Heart right ventricle (tissue), 16 donors: Measurements from ENCODE around the gene MAST2. TPM values are rescaled to one million over a fixed set of nuclear protein-coding genes. Genes with fewer than 3 reads are reported as not detected.
A peak's percentile ranks its signal among the peaks of the same experiment; 100 is the strongest.

ENCODE experiments used
- ATAC-seq, 8 donors: fragments of 200-7000 bp; cut with Tn5 transposase; one replicate each; pipeline ENCODE4 v1.9.1; 2020; ENCODE audit warnings: mild to moderate bottlenecking in 8 of 8, moderate library complexity in 8 of 8, moderate number of reproducible peaks in 1 of 8
- DNase-seq, 2 donors: peaks; one replicate each; pipeline ENCODE4 v3.0.0-alpha.2; 2020
- H3K27ac ChIP-seq, 10 donors: fragments of 200-600 bp; sonication (generic) in 2 of 10; one replicate each; pipeline versions ENCODE4 v1.5.0 to v1.8.0; 2020 to 2022; ENCODE audit warnings: mild to moderate bottlenecking in 3 of 10
- H3K27me3 ChIP-seq, 7 donors: fragments of 200-600 bp; one replicate each; pipeline ENCODE4 v1.8.0; 2021 to 2022; ENCODE audit warnings: mild to moderate bottlenecking in 2 of 7
- H3K36me3 ChIP-seq, 9 donors: fragments of 200-600 bp; sonication (generic) in 1 of 9; one replicate each; pipeline versions ENCODE4 v1.5.0 to v1.8.0; 2020 to 2022; ENCODE audit warnings: mild to moderate bottlenecking in 2 of 9
- H3K4me1 ChIP-seq, 9 donors: fragments of 200-600 bp; sonication (generic) in 1 of 9; one replicate each; pipeline versions ENCODE4 v1.5.0 to v1.8.0; 2020 to 2022; ENCODE audit warnings: mild to moderate bottlenecking in 4 of 9
- H3K4me3 ChIP-seq, 10 donors: fragments of 200-600 bp; sonication (generic) in 2 of 10; one replicate each; pipeline versions ENCODE4 v1.5.0 to v1.8.0; 2020 to 2022; ENCODE audit warnings: mild to moderate bottlenecking in 7 of 10, moderate library complexity in 2 of 10
- H3K9me3 ChIP-seq, 11 donors: fragments of 200-600 bp in 10 of 11; sonication (generic) in 2 of 11; one replicate each; pipeline versions ENCODE4 v1.5.0 to v1.8.0; 2013 to 2022; ENCODE audit warnings: mild to moderate bottlenecking in 2 of 11, control low read depth in 1 of 11, moderate library complexity in 1 of 11
- WGBS, 2 donors: extraction: QIAGEN DNeasy Blood & Tissue Kit; methylation state at CpG; one replicate each; pipeline ENCODE4 v1.1.7; 2013; ENCODE audit warnings: inconsistent platforms in 1 of 2; 5-methylcytosine and 5-hydroxymethylcytosine counted together
- intact Hi-C, 10 donors: fragments of 100-400 bp; cut with DNase I; formaldehyde crosslinking; loops; one replicate each; pipeline versions ENCODE4 v1.11.1 to v1.14.2; 2022
- polyA plus RNA-seq, 2 donors: library from polyadenylated mRNA; stranded (reverse); fragments of 200-250 nt; gene quantifications; one replicate each; pipeline ENCODE4 v1.2.3, GENCODE V29; 2013
- total RNA-seq, 10 donors: library from RNA; stranded (reverse); fragmentation: NEBNext Ultra II Directional in 3 of 10; extraction: Animal tissue kit (Norgen Biotek cat#: 25700) in 3 of 10; gene quantifications; one replicate each; pipeline versions ENCODE4 v1.2.1 to v1.2.4, GENCODE V29; 2021 to 2023
- TF ChIP-seq, protein P1 (sequence below), 9 donors: fragments of 200-600 bp; sonication (generic) in 2 of 9; IDR thresholded peaks; one replicate each; pipeline versions ENCODE4 v1.5.0 to v1.8.0; 2021 to 2022; ENCODE audit warnings: antibody characterized with exemption in 9 of 9, mild to moderate bottlenecking in 5 of 9, moderate library complexity in 1 of 9
- donor health status: Arrhythmogenic right ventricular cardiomyopathy.
- donor health status: ischemic (EF 13 %, LVEDD 7.1; RV severe dilation, severe dysfunction).
- donor health status: healthy with polysubstance abuse.
- donor health status: DM: no; HTN: yes; CAD: no.
- donor health status: DM: no; HTN: no; CAD: no.
- donor health status: ischemic (EF 25% LVEDD 6.9; RV normal size, moderate dysfunction).
- donor health status: ischemic (EF 25% LVEDD 5.7; RV mildly dilated, moderate dysfunction).
- donor health status: healthy.
- donor health status: DM: yes; HTN: yes; CAD: no.
- donor health status: Ischemic cardiomyopathy.
- donor health status: ischemic (EF 35%, LVEDD 5.7; RV mildly dilated, moderate dysfunction).
- donor health status: nonischemic (EF 11% LVEDD 7.7; RV severe dilation, severe dysfunction).
- donor health status: DM: yes; HTN: yes; CAD: no.
- donor health status: PGD.
- donor health status: ischemic (EF 29% LVEDD 5.4; RV normal size, mild dysfunction).
- donor health status: nonischemic (EF 23%, LVEDD 6.1; RV moderate dilation, normal function).

The MAST2 gene
- total and polyA plus RNA-seq, 12 donors, result 66.4 to 129 (median 83.2) TPM

DNA sequence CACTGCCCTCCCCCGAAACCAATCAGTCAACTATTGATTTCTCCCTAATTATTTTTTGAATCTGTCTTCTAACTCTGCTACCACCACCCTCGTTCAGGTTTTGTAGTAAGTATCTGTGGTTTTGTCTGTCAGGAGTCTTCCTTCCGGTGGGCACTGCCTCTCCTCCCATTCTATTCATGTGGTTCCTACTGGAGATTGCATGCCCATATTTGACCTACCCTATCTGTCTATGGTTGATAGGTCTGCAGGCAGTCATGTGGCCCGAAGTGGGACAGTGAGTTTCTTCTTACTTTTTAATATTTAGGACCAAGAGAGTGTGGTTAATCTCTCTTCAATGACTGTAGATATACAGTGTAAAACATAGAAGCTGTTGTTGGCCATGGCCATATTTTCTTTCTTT, 17.8 kb upstream of the MAST2 start:
- WGBS, 2 donors, result 73 to 75% methylated on average over 4 of the region's 4 CpGs

DNA sequence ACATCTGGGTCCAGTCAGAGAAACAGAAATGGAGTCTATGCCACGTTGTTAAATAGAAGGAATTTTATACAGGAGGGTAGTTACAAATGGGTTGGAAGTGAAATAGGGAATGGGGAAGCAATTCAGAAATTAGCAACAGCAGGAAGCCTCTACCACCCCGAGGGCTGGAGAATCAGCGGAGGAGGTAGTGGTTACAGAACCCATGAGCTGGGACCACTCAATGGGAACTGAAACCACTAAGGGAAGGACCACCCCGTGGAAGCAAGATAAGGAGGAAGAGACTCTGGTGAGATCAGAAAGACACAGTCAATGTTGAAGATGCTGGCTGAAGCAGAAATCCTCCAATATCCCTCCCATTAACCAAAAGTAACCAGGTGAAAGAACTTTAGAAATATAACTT, 15.5 kb upstream of the MAST2 start:
- Histone ChIP-seq H3K36me3 (no peaks in the 10 kb centered on the region), H3K27ac (no peak overlapping the region), H3K27me3 (no peaks in the 10 kb centered on the region), H3K4me3 (no peak overlapping the region), H3K9me3 (no peaks in the 10 kb centered on the region), H3K4me1 (no peaks in the 10 kb centered on the region)
- ATAC-seq (peak in 1 of 8 donors; percentile 53), DNase-seq (peak in 1 of 2 donors; percentile 7)
- TF ChIP-seq, protein P1, sequence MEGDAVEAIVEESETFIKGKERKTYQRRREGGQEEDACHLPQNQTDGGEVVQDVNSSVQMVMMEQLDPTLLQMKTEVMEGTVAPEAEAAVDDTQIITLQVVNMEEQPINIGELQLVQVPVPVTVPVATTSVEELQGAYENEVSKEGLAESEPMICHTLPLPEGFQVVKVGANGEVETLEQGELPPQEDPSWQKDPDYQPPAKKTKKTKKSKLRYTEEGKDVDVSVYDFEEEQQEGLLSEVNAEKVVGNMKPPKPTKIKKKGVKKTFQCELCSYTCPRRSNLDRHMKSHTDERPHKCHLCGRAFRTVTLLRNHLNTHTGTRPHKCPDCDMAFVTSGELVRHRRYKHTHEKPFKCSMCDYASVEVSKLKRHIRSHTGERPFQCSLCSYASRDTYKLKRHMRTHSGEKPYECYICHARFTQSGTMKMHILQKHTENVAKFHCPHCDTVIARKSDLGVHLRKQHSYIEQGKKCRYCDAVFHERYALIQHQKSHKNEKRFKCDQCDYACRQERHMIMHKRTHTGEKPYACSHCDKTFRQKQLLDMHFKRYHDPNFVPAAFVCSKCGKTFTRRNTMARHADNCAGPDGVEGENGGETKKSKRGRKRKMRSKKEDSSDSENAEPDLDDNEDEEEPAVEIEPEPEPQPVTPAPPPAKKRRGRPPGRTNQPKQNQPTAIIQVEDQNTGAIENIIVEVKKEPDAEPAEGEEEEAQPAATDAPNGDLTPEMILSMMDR (IDR thresholded peaks at IDR 0.05), result no peak
- intact Hi-C loops, result no loop called here
- 75 to 85% methylated on average over 4 of the region's 4 CpGs for WGBS, 2 donors

More for the DNA sequence above, 17.8 kb upstream of the MAST2 start:
- intact Hi-C loops, result no loop called here
- no peak for ATAC-seq
- Histone ChIP-seq H3K4me1 (no peaks in the 10 kb centered on the region), H3K27ac (no peak overlapping the region), H3K9me3 (no peaks in the 10 kb centered on the region), H3K36me3 (no peaks in the 10 kb centered on the region), H3K27me3 (peaks cover 0 to 4% (median 0%) of the 10 kb centered on the region in 7 donors), H3K4me3 (no peak overlapping the region)
- TF ChIP-seq, protein P1 (IDR thresholded peaks at IDR 0.05), result no peak
- DNase-seq, result no peak

DNA sequence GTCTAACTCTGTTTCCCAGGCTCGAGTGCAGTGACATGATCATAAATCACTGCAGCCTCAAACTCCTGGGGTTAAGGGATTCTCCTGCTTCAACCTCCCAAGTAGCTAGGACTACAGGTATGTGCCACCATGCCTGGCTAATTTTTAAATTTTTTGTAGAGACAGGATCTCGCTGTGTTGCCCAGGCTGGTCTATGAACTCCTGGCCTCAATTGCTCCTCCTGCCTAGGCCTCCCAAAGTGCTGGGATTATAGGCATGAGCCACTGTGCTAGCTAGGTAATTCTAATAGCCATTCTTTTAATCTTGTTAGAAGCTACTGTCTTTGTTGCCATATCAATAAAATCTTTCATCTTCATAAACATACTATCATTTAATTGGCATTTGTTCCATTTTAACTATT, 13.8 kb upstream of the MAST2 start:
- 84 to 85% methylated on average over 2 of the region's 2 CpGs for WGBS, 2 donors

DNA sequence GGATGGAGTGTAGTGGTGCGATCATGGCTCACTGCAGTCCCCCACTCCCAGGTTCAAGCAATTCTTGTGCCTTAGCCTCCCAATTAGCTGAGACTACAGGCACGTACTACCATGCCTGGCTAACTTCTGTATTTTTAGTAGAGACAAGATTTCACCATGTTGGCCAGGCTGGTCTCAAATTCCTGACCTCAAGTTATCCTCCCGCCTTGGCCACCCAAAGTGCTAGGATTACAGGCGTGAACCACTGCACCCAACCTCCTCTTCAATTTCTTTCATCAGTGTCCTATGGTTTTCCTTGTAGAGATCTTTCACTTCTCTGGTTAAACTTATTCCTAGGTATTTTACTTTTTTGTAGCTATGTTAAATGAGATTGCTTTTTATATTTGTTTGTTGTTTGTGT, 10.7 kb upstream of the MAST2 start:
- H3K27ac ChIP-seq, result no peak overlapping the region
- H3K4me1 ChIP-seq, result no peaks in the 10 kb centered on the region
- no peak for DNase-seq
- intact Hi-C loops, result no loop called here
- H3K9me3 ChIP-seq, result no peaks in the 10 kb centered on the region
- TF ChIP-seq, protein P1 (IDR thresholded peaks at IDR 0.05), result no peak
- no peaks in the 10 kb centered on the region for H3K36me3 ChIP-seq
- H3K4me3 ChIP-seq, result no peak overlapping the region
- 82 to 84% methylated on average over 4 of the region's 4 CpGs for WGBS, 2 donors
- peaks cover 0 to 4% (median 0%) of the 10 kb centered on the region in 7 donors for H3K27me3 ChIP-seq
- ATAC-seq, result no peak

More for the DNA sequence above, 13.8 kb upstream of the MAST2 start:
- TF ChIP-seq, protein P1 (IDR thresholded peaks at IDR 0.05), result no peak
- Histone ChIP-seq H3K27ac (no peak overlapping the region), H3K36me3 (no peaks in the 10 kb centered on the region), H3K9me3 (no peaks in the 10 kb centered on the region), H3K4me3 (no peak overlapping the region), H3K4me1 (no peaks in the 10 kb centered on the region), H3K27me3 (no peaks in the 10 kb centered on the region)
- intact Hi-C loops, result no loop called here
- DNase-seq (no peak), ATAC-seq (no peak)
